Activated CD4-positive, alpha-beta T cell treated with anti-CD3 and anti-CD28 coated beads for 36 hours (primary cell): ENCODE data around the gene ZNF280A. TPM values are rescaled to one million over a fixed set of nuclear protein-coding genes. Genes with fewer than 3 reads are reported as not detected.
"Not testable (repeated sequence)": the region's sequence is repeated elsewhere in the genome, so short reads cannot be mapped to it uniquely, and the experiment has no call there.

Experiments used
- ATAC-seq: fragments of 200-7000 bp; cut with Tn5 transposase; one replicate; pipeline ENCODE4 v1.10.0; 2021; ENCODE audit warnings: mild to moderate bottlenecking, moderate library complexity
- CTCF ChIA-PET: fragments of 350-600 bp; sonication (Branson Sonifier 250); formaldehyde crosslinking; loops from one replicate; lab custom pipeline; 2021; ENCODE audit warnings: antibody characterized with exemption; lab: Charles Lee
- POLR2A ChIA-PET: fragments of 350-600 bp; sonication (Branson Sonifier 250); formaldehyde crosslinking; loops from one replicate; lab custom pipeline; 2021; ENCODE audit warnings: antibody characterized with exemption, inconsistent platforms; lab: Charles Lee
- DNase-seq: peaks from one replicate; pipeline ENCODE4 v3.0.0-alpha.2; 2020
- H3K27ac Mint-ChIP-seq: one replicate; pipeline ENCODE4 v1.8.0; 2021; ENCODE audit warnings: mixed read lengths
- H3K27me3 Mint-ChIP-seq: one replicate; pipeline ENCODE4 v1.8.0; 2021; ENCODE audit warnings: mixed read lengths
- H3K36me3 Mint-ChIP-seq: one replicate; pipeline ENCODE4 v1.8.0; 2021; ENCODE audit warnings: low read depth, mixed read lengths
- H3K4me1 Mint-ChIP-seq: one replicate; pipeline ENCODE4 v1.8.0; 2021; ENCODE audit warnings: mixed read lengths
- H3K4me3 Mint-ChIP-seq: one replicate; pipeline ENCODE4 v1.8.0; 2021; ENCODE audit warnings: mild to moderate bottlenecking, moderate library complexity, mixed read lengths
- H3K9me3 Mint-ChIP-seq: one replicate; pipeline ENCODE4 v1.8.0; 2021; ENCODE audit warnings: low read depth, mixed read lengths
- intact Hi-C, 2 experiments: fragments of 100-400 bp; cut with DNase I in 1 of 2; cut with micrococcal nuclease in 1 of 2; formaldehyde crosslinking; loops; one replicate each; pipeline versions ENCODE4 v1.14.2 to v1.15.1; 2022 to 2024; cut with DNase I, micrococcal nuclease
- total RNA-seq, 2 experiments: library from RNA; stranded (reverse); gene quantifications; one replicate each; pipeline ENCODE4 v1.2.3, GENCODE V29; 2021

ZNF280A gene
- total RNA-seq, 2 experiments from 2014 or later = not detected

- Mint-ChIP-seq H3K9me3 (no peaks in the 10 kb centered on the region), H3K4me1 (no peaks in the 10 kb centered on the region), H3K27me3 (peaks cover 8% of the 10 kb centered on the region), H3K4me3 (no peak overlapping the region), H3K27ac (no peak overlapping the region), H3K36me3 (no peaks in the 10 kb centered on the region)
- no peak for ATAC-seq
- POLR2A ChIA-PET = no interaction called here
- DNase-seq = no peak
- intact Hi-C loops = no loop called here
- CTCF ChIA-PET = no interaction called here
These were observed 18.3 kb upstream of the ZNF280A start for GRCh38 chr22:22538226-22538989.

- Mint-ChIP-seq H3K36me3 (no peaks in the 10 kb centered on the region), H3K27ac (no peak overlapping the region), H3K9me3 (no peaks in the 10 kb centered on the region), H3K27me3 (peaks cover 8% of the 10 kb centered on the region), H3K4me3 (no peak overlapping the region), H3K4me1 (no peaks in the 10 kb centered on the region)
- POLR2A ChIA-PET = no interaction called here
- CTCF ChIA-PET = no interaction called here
- intact Hi-C loops = no loop called here
- no peak for DNase-seq
- ATAC-seq = no peak
These were observed 16.8 kb upstream of the ZNF280A start for GRCh38 chr22:22536916-22537315.

GRCh38 chr22:22536515-22536914, 16.4 kb upstream of the ZNF280A start:
- intact Hi-C loops = no loop called here
- peaks cover 8% of the 10 kb centered on the region for H3K27me3 Mint-ChIP-seq
- H3K4me1 Mint-ChIP-seq = no peaks in the 10 kb centered on the region
- no peak overlapping the region for H3K27ac Mint-ChIP-seq
- no peaks in the 10 kb centered on the region for H3K36me3 Mint-ChIP-seq
- DNase-seq = no peak
- no peaks in the 10 kb centered on the region for H3K9me3 Mint-ChIP-seq
- H3K4me3 Mint-ChIP-seq = no peak overlapping the region
- ChIA-PET CTCF (no interaction called here), POLR2A (no interaction called here)
- no peak for ATAC-seq

- Mint-ChIP-seq H3K4me3 (no peak overlapping the region), H3K27ac (no peak overlapping the region), H3K9me3 (no peaks in the 10 kb centered on the region), H3K4me1 (no peaks in the 10 kb centered on the region), H3K27me3 (peaks cover 8% of the 10 kb centered on the region), H3K36me3 (no peaks in the 10 kb centered on the region)
- intact Hi-C loops = no loop called here
- DNase-seq (no peak), ATAC-seq (no peak)
- POLR2A ChIA-PET = interaction anchor here (0.6 kb wide), 1 partner anchor 531 kb away, joined by 3 read pairs; no protein-coding TSS in a partner anchor
- CTCF ChIA-PET = no interaction called here
These were observed 15.6 kb upstream of the ZNF280A start for GRCh38 chr22:22535662-22536061.

GRCh38 chr22:22534604-22535415, 14.7 kb upstream of the ZNF280A start:
- Mint-ChIP-seq H3K9me3 (no peaks in the 10 kb centered on the region), H3K4me1 (no peaks in the 10 kb centered on the region), H3K27ac (no peak overlapping the region), H3K4me3 (no peak overlapping the region), H3K27me3 (peaks cover 6% of the 10 kb centered on the region), H3K36me3 (no peaks in the 10 kb centered on the region)
- intact Hi-C loops = no loop called here
- ChIA-PET CTCF (no interaction called here), POLR2A (no interaction called here)
- DNase-seq (no peak), ATAC-seq (no peak)

GRCh38 chr22:22533863-22534262, 13.8 kb upstream of the ZNF280A start:
- CTCF ChIA-PET = no interaction called here
- Mint-ChIP-seq H3K27me3 (peaks cover 6% of the 10 kb centered on the region), H3K4me3 (no peak overlapping the region), H3K9me3 (no peaks in the 10 kb centered on the region), H3K27ac (no peak overlapping the region), H3K4me1 (no peaks in the 10 kb centered on the region), H3K36me3 (no peaks in the 10 kb centered on the region)
- intact Hi-C loops = no loop called here
- POLR2A ChIA-PET = no interaction called here
- ATAC-seq (no peak), DNase-seq (no peak)

GRCh38 chr22:22533417-22533816, 13.3 kb upstream of the ZNF280A start:
- Mint-ChIP-seq H3K27ac (no peak overlapping the region), H3K4me1 (no peaks in the 10 kb centered on the region), H3K27me3 (peaks cover 6% of the 10 kb centered on the region), H3K9me3 (no peaks in the 10 kb centered on the region), H3K4me3 (no peak overlapping the region), H3K36me3 (no peaks in the 10 kb centered on the region)
- intact Hi-C loops = no loop called here
- ATAC-seq = no peak
- ChIA-PET CTCF (no interaction called here), POLR2A (no interaction called here)
- DNase-seq = no peak

GRCh38 chr22:22532547-22533071, 12.5 kb upstream of the ZNF280A start:
- ATAC-seq, H3K9me3 Mint-ChIP-seq, intact Hi-C loops, H3K4me3 Mint-ChIP-seq, H3K27me3 Mint-ChIP-seq, H3K4me1 Mint-ChIP-seq, DNase-seq, H3K36me3 Mint-ChIP-seq, H3K27ac Mint-ChIP-seq: not testable (repeated sequence)
- POLR2A ChIA-PET = interaction anchor here (0.6 kb wide), 1 partner anchor 24 kb away, joined by 3 read pairs; the partner anchor contains the start of gene ZNF280B
- CTCF ChIA-PET = interaction anchor here (0.6 to 0.9 kb wide), 3 partner anchors 22 to 375 kb away, joined by 3 read pairs; no protein-coding TSS in a partner anchor

GRCh38 chr22:22531770-22532546, 11.9 kb upstream of the ZNF280A start:
- intact Hi-C loops = no loop called here
- Mint-ChIP-seq H3K4me3 (no peak overlapping the region), H3K36me3 (no peaks in the 10 kb centered on the region), H3K4me1 (no peaks in the 10 kb centered on the region), H3K27ac (no peak overlapping the region), H3K9me3 (no peaks in the 10 kb centered on the region), H3K27me3 (peaks cover 8% of the 10 kb centered on the region)
- DNase-seq (no peak), ATAC-seq (no peak)
- CTCF ChIA-PET = interaction anchor here (0.9 kb wide), 1 partner anchor 22 kb away, joined by 3 read pairs; no protein-coding TSS in a partner anchor
- POLR2A ChIA-PET = interaction anchor here (0.6 kb wide), 1 partner anchor 23 kb away, joined by 3 read pairs; the partner anchor contains the start of gene ZNF280B

- peaks cover 10% of the 10 kb centered on the region for H3K27me3 Mint-ChIP-seq
These were observed 8.7 kb upstream of the ZNF280A start for GRCh38 chr22:22528780-22529179.

GRCh38 chr22:22527312-22527711, 7.2 kb upstream of the ZNF280A start:
- Mint-ChIP-seq H3K4me1 (no peaks in the 10 kb centered on the region), H3K27me3 (peaks cover 15% of the 10 kb centered on the region), H3K9me3 (no peaks in the 10 kb centered on the region), H3K36me3 (no peaks in the 10 kb centered on the region), H3K4me3 (no peak overlapping the region), H3K27ac (no peak overlapping the region)
- DNase-seq = no peak
- ChIA-PET POLR2A (no interaction called here), CTCF (no interaction called here)
- ATAC-seq = no peak
- intact Hi-C loops = no loop called here

More at GRCh38 chr22:22528780-22529179, 8.7 kb upstream of the ZNF280A start:
- ATAC-seq (no peak), DNase-seq (no peak)
- Mint-ChIP-seq H3K9me3 (no peaks in the 10 kb centered on the region), H3K27ac (no peak overlapping the region), H3K4me1 (no peaks in the 10 kb centered on the region), H3K4me3 (no peak overlapping the region), H3K36me3 (no peaks in the 10 kb centered on the region)
- POLR2A ChIA-PET = no interaction called here
- intact Hi-C loops = no loop called here
- CTCF ChIA-PET = interaction anchor here (0.5 to 1.1 kb wide), 4 partner anchors 20 to 794 kb away, joined by 3 read pairs; partner anchors contain the start of gene ZNF280B
